Activated gamma-delta T cell (primary cell): ENCODE data around the gene PSMD12.
"Not testable (repeated sequence)": the region's sequence is repeated elsewhere in the genome, so short reads cannot be mapped to it uniquely, and the experiment has no call there.

Source experiments
- DNase-seq: peaks from one replicate; lab custom pipeline; 2025; lab: John Stamatoyannopoulos, UW

Gene PSMD12

DNA sequence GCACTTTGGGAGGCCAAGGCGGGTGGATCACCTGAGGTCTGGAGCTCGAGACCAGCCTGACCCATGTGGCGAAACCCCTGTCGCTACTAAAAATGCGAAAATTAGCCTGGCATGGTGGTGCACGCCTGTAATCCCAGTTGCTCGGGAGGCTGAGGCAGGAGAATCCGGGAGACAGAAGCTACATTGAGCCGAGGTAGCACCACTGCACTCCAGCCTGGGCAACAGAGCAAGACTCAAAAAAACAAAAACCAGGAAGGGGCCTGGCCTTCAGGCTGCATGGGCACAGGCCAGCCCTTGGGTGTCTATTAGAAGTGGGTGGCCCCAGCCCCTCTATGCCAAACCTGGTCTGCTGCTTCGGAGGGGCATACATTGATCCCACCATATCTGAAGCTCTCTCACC, 56.0 kb downstream of the PSMD12 start:
- no peak for DNase-seq

DNA sequence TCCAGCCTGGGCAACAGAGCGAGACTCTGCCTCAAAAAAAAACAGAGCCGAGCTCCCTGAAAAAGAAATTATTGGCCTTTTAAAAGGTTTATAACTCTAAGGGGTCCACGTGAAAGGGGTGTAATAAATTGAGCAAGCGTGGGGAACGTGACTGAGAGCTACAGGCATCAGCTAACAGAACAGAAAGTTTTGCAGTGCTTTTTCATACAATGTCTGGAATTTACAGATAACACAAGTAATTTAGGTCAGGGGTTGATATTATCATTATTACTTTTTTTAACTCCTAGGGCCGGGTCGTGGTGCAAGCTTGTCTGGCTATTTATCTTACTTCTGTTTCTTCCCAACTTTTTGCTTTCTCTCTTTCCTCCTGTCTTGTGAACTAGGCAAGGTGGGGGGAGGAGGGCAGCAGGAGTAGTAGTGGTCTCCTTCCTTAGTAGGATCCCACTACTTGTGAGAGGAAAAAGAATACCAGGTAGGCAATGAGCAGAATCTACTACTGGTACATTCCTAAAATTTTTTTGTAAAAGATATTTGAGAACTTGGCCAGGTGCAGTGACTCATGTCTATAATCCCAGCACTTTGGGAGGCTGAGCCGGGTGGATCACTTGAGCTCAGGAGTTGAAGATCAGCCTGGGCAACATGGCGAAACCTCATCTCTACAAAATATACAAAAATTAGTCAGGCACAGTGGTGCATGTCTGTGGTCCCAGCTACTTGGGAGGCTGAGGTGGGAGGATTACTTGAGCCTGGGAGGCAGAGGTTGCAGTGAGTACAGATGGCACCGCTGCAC, 60.7 kb downstream of the PSMD12 start:
- DNase-seq, result not testable (repeated sequence)

DNA sequence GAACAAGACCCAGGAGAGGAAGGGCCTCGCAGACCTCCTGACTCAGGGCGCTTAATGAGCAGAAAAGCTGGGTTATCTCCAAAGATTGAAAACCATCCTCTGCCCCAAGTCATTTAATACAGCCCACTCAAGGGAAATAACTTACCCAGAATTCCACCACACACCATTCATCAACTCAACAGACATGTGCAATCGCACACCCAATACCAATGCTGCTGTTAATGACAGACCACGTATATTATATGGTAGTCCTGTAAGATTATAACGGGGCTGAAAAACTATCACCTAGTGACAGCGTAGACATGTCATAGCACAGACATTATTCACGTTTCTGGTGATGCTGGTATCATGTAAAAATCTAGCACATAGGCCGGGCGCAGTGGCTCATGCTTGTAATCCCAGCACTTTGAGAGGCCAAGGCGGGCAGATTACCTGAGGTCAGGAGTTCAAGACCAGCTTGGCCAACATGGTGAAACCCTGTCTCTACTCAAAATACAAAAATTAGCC, 68.9 kb downstream of the PSMD12 start:
- DNase-seq, result no peak

DNA sequence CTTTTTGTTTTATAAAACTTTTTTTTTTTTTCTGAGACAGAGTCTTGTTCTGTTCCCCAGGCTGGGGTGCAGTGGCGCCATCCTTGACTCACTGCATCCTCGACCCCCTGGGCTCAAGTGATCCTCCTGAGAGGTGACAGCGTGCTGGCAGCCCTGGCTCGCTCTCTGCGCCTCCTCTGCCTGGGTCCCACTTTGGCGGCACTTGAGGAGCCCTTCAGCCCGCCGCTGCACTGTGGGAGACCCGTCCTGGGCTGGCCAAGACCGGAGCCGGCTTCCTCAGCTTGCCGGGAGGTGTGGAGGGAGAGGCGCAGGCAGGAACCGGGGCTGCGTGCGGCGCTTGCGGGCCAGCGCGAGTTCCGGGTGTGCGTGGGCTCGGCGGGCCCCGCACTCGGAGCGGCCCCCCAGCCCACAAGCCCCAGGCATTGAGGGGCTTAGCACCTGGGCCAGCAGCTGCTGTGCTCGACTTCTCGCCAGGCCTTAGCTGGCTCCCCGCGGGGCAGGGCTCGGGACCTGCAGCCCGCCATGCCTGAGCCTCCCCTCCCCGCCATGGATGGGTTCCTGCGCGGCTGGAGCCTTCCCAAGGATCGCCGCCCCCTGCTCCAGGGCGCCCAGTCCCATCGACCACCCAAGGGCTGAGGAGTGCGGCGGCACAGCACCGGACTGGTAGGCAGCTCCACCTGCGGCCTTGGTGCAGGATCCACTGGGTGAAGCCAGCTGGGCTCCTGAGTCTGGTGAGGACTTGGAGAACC, 71.8 kb downstream of the PSMD12 start:
- DNase-seq, result no peak

DNA sequence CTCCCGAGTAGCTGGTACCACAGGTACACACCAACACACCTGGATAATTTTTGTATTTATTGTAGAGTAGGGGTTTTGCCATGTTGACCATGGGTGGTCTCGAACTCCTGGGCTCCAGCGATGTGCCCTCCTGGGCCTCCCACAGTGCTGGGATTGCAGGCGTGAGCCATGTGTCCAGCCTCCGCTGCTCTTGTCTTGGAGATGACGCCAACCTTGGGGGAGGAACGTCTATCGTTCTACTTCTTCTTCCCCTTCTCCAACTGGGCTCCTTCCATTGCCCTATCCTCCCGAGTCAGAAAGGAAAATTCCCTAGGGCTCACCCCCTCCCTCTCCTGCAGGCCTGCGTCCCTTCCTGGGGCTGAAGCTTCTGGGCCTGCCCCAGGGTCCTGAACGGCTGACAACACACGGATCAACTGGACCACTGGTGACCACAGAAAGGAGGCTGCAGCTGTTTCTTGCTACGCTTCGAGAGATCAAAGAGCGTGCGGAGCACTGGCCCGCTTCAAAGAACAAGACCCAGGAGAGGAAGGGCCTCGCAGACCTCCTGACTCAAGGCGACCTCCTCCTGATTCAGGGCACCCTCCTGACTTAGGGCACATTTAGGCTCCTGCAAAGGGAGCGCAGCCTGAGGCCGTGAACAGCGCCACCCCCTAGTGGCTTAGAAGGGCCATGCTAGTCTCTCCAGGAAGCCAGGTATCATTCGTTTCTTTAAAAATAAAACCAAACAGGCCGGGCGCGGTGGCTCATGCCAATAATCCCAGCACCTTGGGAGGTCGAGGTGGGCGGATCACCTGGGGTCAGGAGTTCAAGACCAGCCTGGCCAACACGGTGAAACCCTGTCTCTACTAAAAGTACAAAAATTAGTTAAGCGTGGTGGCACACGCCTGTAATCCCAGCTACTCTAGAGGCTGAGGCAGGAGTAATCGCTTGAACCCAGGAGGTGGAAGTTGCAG, 72.8 kb downstream of the PSMD12 start:
- no peak for DNase-seq

DNA sequence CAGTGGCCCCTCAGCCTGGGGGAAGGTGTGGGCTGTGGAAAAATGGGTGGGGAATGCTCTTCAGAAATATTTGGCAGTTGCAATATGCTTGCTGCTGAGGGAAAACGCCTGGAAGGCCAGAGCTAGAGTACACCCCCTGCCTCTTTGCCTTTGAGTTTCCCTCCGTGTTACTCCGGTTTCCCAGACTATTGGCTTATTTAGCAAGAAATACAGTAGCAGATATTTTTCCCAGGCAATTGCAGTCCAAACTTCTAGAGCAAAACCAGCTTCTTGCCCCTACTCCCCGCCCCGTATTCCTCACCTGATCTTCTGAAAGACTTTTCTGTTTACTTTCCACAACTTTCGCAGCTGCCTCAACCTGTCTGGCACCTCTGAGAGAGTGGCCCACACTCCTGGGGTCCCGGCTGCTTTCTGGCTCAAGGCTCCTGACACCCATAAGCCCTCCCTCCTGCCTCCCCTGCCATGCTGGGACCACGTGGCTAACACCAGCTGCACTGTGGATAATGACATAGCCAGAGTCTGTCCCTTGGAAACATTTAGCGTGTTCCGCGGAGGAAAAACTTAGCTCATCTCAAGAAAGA, 75.6 kb downstream of the PSMD12 start:
- no peak for DNase-seq

DNA sequence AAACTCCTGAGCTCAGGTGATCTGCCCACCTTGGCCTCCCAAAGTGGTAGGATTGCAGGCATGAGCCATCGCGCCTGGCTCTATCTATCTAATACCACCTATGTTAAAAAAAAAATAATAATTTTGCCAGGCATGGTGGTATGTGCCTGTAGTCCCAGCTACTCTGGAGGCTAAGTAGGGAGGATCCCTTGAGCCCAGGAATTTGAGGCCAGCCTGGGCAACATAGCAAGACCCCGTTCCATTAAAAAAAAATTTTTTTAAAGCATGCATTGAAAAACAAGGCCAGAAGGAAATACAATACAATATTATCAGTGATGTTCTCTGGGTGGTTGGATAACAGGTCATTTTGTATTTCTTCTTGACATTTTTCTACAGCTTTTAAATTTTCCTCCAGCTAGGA, 76.1 kb downstream of the PSMD12 start:
- DNase-seq, result no peak

DNA sequence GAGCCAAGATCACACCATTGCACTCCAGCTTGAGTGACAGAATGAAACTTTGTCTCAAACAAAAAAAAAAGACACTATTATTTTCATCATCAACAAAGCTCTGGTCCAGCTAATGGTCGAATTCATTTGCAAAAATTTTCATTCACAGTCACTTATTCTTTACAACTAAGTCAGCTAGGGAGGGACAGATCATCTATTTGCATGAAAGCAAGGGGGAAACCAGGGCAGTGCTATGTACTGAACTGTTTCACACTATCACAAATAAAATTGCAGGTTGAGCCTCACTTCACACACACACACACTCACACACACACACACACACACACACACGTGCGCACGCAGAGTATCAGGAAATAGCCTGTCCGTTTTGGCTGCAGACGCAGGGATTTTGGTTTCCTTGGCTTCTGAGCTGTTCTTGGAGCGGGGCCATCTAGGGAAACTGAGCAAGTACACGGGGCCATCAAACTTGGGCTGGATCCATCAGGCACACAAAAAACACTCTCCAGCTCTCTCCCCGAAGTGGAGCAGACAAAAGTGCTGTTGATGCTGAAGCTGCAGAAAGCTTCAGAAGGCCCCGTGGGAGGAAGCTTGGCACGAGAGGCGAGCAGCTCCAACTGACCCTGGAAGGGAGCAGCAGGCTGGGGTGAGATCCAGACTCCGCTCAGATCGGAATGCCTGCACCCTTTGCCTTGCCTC, 77.0 kb downstream of the PSMD12 start:
- no peak for DNase-seq
